ENCODE results near the gene SEC11A.
"Not testable (repeated sequence)": the region's sequence is repeated elsewhere in the genome, so short reads cannot be mapped to it uniquely, and the experiment has no call there.

Gene SEC11A

DNA sequence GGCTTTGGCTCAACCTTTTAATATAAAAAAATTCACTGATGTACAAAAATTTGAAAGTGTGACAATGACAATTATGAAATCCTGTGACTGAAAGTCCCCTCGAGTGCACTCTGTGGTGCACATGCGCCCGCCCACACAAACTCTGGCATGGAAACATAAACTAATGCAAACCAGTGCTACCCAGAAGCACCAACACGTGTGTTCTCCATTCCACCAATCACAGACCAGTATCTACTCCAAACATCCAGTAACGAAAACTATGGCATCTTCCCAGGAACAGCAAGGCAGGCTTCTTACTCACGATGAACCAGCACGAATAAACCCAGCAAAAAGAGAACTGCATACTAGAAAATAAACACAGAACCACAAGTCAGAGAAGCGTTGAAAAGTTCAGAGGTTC, 46.2 kb downstream of the SEC11A start:
- DNase-seq, result peak in 1 of 3 donors; percentile 28

DNA sequence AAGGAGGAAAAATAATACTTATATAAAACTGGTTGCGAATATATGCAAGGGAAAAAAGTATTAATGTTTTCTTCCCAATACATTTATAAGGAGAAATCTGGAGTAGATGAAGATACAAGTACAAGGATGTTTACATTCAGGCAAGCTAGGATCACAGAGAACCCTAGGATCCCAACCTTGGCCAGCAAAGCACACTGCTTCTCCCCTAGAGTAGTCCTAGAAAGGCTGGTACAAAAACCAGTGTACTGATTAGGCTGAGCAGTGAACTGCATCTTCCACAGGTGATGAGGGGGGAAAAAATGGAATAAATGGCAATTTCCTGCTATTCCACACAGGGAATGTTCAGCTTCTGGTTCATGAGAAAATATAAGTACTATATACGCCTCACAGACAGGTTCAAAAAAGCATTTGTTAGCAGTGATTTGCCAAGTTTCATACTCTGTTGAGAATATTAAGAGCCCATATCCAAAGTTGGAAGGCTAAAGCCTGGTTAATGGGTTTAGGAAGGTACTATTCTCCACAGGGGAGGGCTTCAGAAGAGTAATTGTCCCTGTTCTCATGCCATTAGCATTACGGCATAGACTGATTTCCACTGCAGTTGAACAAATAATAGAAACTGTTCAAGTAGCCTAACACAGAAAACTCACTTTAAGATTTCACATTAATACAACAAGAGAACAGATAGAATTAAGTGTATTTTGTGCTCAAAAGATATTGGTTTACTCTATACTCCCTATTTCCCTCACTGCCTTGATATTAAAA, 47.5 kb downstream of the SEC11A start:
- no peak for DNase-seq

DNA sequence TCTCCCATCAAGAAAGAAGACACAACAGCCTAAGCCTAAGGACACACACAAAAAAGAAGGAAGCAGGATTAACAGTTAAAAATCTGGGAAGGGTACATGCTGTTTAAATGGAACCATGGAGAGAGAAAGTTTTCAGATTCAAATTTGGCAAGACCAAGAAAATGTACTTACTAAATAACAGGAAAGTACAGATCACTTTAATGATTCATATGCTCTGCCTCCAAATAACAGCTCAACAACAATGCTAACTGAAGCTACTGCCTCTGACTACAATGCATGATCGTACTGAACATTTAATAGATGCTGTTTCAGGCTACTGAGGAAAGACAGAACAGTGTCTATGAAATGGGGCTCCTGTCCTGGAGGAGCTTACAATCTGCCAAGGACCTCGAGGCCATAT, 49.6 kb downstream of the SEC11A start:
- no peak for DNase-seq

DNA sequence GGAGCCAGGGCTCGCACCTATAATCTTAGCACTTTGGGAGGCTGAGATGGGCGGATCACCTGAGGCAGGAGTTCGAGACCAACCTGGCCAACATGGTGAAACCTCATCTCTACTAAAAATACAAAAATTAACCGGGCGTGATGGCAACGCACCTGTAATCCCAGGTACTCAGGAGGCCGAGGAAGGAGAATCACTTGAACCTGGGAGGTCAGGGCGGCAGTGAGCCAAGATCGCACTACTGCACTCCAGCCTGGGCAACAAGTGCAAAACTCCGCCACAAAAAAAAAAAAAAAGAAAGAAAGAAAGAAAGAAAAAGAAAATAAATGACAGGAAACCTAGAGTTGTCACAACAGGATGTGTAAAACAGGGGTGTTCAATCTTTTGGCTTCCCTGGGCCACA, 54.9 kb downstream of the SEC11A start:
- DNase-seq, result no peak

DNA sequence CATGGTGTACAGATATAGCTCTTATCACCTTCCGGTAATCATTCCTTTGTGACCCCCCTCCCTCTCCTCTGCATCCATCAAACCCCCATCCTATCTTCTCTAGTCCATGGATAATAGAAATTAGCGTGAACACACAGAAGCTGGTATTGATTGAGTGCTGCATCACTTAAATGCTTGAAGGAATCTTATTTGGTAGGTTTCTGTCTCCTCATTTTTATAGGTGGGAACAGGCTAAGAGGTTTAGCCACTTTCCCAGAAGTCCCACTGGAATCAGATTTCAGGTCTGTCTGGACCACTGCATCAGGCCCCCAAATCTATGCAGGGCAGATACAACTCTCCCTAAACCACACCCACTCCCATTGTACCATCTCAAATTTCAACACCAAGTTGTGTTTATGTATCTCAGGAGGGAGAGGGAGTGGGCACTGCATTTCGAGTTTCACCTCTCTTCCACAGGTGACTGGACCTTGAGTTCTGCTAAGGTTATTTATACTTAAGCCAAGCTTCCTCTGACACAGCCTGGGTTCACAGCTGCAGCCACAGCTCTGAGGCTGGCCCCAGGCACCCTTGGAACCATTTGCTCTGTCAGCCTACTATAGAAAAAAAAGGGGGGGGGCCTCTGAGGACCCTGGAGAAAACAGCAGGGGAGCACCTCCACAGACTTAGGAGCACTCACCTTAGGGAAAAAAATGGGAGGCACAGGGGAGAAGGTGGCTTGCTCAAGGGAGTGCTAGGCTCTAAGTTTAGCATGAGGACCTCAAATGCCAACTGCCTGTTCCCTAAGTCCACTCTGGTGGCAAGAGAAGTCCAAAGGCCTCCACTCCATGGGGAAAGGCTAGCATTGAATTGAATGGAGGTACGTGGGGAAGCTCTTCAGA, 55.8 kb downstream of the SEC11A start:
- DNase-seq, result no peak

DNA sequence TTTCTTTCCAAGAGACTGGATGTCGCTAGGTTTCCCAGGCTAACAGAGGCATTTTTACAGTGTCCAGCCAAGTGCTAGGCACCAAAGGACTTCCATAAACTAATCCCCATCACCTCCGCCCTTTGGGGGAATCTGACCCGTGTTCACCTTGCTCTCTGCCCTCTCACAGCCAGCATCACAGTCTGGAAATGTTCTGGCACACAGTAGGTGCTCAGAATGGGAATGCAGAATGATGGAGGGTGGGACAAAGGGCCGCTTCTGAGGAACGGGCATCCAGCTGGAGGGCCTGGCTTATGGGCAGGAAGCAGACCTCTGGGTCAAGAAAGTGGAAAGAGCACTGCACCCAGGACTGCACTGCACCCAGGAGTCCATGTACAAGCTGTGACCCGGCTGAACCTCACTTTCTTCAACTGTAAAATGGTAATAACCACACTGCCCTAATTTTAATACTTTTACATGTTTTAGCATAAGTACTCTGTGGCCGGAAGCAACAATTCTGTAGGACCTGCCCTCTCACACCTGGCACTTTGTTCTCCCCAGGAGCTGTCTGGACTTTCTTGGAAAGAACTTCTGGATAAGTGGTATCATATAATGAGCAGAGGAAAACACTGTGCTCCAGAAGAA, 57.0 kb downstream of the SEC11A start:
- no peak for DNase-seq

DNA sequence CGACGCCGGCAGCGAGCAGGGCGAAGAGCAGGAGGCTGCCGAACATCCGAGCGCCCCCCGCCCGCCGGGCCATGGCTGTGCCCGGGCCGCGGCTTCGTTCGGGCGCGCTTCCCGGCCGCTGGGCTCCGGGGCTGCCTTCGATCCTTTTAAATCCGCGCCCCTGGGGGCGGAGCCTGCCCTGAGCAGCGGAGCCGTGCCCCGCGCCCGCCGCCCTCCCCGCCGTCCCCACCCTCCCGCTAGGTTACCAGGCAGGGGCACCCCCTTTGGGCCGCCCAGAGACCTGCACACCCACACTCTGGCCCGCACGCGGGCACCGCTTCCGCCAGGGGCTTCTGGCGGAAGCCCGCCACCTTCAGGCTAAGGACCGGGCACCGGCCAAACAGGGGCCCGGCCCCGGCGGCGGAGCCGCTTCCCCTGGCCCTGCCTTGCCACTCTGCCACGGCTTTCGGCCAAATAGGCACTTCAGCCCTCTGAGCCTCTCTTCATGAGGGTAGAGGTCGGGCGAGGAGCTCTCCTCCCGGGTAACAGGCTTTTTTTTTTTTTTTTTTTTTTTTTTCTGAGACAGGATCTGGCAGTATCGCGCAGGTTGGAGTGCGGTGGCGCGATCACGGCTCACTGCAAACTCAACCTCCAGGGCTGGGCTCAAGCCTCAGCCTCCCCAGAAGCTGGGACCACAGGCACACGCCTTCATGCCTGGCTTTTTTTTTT, 57.7 kb downstream of the SEC11A start, which contains the start of gene NMB:
NMB (minus strand) TSS at position 120 of the 708 bp plus-strand sequence; CDS start at position 73, 47 bp downstream.
- DNase-seq, result peak; percentile 75 to 90 (median 83)

DNA sequence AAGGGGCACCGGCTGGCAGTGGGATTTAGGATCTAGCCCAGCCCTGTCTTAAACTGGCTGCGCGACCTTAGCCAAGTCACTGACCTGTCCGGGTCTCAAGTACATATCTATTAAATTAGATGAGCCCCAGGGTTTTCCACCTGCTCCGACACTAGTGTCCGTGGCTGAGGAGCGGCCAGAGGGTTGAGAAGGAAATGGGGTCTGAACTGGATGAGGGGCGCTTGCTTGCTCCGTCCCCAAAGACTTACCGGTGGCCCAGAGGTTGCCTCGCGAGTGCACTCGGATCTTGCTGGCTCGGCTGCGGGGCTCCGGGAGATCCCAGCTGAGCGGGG, 58.2 kb downstream of the SEC11A start:
- no peak for DNase-seq

DNA sequence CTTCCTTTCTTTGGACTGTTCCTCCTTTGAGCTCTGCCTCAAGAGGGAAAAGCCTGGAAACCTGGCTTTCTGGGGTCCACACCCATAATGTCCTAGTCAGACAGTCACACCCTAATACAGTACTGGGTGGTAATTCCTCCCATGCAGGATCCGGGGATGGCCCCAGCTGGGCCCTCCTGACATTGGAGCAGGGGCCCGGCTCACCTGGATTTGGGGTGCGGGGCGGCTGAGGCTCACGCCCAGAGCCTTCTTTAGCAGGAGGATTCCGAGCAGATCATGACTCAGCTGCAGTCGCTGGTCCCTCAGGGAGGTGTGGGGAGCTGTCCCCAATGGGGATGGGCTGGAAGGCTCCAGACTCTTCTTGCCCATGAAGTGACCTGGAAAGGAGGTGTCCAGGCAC, 59.0 kb downstream of the SEC11A start:
- no peak for DNase-seq

DNA sequence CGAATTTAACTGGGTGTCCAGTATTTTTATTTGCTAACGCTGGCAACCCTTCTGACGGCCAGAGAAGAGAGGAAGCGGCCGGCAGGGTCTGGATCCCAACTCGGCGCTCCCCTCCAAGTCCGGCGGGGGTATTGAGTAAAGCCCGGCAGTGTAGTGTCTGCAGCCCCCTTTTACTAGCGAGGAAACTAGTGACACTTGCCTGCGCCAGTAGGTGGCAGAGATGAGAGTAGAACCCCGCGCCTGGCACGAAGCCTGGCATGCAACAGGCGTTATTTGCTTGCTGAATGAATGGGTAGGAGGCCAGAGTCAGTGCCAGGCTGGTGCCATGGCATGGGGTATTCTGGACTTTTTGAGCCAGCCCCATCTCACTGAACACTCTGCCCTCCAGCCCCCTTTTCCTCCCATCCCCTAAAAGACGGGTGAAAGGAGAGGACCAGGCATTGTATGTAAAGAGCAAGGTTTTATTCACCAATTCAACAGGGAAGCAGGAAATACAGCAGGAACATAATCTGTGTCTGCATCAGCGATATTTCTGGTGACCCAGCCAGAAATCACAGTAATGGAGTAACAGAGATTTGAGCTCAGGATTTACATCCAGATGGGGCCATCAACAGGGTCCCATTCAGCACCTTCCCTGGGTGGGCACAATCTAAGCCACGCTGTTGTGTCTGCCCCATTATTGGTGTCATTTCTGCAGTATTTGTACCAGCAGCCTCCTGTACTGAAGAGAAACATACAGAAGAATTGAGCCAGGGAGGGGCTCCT, 61.1 kb downstream of the SEC11A start:
- DNase-seq, result peak; percentile 79 to 82 (median 80)

DNA sequence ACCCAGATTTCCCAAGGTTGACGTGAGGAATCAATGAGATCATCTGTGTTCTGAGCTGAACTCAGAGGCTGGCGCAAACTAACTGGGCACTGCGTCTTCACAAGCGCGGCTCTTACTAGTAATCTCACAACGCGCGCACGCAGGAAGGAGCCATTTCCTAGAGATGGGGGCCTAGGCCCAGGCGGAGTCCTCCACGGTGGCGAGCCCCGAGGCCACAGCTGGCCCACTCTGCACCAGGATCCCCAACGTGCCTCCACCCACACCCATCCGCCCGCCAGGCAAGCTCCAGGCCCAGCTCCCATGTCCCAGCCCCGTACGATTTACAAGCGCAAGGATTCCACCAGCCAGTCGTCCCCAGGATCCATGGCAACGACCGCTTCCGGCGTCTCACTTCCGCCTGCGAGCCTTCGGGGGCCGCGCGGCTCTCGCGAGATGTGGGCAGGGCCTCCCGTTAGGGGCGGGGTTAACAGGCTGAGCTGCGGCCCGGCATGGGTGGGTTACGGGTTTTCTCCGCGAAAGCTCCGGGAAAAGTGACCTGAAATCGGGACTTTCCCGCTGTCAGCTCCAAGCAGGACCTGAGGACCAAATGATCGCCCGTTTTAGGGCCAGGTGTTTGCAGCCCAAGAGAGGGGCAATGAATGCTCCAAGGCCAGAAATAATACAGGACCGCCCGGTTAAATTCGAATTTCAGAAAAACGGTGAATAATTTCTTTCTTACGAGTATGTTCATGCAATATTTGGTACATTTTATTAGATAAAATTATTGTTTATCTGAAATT, 61.8 kb downstream of the SEC11A start, which contains the start of gene WDR73:
WDR73 (minus strand) TSS at position 374 of the 779 bp plus-strand sequence; CDS start at position 365, 9 bp downstream.
- peak; percentile 96 to 98 (median 98) for DNase-seq

DNA sequence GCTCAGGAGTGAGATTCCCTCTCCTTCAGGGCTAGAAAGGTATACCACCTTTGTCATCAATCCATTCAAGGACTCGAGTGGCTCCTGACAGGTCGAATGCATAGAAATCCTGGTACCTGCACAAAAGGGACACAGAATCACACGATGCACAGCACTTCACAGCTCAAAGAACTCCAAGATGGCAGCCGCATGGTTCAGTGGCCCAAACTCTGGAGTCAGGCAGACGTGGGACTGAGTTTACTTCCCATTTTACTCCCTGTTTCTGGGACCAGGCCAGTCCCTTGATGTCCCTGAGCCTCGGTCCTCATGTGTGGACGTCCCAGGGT, 62.4 kb downstream of the SEC11A start:
- DNase-seq, result no peak

DNA sequence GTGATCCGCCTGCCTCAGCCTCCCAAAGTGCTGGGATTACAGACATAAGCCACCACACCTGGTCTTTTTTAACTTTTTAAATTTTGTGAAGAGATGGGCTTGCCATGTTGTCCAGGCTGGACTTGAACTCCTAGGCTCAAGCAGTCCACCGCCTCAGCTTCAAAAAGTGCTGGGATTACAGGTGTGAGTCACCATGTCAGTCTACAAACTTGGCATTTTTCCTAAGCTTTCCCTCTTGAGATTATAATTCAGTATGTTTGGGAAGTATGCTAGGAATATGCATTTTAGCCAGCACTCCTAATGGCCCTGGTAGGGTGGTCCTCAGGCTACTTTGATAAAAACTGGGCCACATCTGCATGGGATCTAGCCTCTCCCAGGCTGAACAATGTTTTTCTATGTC, 66.2 kb downstream of the SEC11A start:
- DNase-seq, result no peak

DNA sequence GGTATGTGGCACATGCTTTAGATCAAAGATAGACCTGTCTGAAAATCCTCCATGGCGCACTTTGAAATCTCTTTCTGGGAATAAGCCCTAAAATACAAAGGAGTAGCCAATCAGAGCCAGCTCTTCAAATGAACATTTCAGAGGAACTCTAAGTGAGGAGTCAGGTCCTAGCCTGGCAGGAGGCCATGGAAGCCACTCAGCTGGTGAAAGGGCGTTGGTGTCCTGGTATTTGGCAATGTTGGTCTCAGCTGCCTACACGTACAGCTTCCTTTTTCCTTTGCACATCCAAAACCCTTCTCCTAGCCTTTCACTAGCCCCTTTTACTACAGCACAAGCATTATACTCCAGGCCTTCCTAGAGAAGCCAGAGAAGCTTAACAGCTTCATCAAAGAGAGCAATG, 67.4 kb downstream of the SEC11A start:
- peak; percentile 70 to 79 (median 70) for DNase-seq

DNA sequence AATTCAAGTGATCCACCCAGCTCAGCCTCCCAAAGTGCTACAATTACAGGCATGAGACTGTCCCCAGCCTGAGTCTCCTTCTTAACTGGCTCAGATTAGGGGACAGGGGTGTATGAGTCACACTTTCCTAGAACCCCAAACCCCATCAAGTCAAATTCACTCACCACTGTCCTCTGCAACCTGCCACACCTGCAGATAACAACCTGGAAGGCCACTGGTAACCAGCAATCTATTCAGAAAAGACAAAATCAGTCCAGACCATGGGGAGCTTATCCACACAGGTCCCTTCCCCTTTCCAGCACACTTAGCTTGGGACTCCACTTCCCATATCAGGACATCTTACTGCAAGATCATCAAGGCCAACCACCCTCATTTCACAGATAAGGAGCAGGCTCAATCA, 68.2 kb downstream of the SEC11A start:
- no peak for DNase-seq

DNA sequence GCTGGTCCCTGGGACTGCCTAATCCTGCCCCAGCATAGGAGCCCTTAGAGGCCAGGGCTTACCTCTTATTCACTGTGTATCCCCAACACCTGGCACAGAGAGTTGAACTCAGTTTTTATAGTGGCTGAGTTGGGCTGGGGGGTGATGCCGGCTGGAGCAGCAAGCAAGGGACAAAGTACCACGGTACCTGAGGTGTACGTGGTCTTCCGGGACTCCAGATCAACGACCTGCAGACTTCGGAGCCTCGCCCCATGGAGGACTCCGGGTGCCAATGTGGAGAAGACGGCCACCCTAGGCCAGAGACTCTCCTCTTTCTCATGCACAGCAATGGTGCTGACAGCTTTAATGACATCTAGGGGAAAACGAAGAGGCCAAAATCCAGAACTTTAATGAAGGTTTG, 69.9 kb downstream of the SEC11A start:
- no peak for DNase-seq

DNA sequence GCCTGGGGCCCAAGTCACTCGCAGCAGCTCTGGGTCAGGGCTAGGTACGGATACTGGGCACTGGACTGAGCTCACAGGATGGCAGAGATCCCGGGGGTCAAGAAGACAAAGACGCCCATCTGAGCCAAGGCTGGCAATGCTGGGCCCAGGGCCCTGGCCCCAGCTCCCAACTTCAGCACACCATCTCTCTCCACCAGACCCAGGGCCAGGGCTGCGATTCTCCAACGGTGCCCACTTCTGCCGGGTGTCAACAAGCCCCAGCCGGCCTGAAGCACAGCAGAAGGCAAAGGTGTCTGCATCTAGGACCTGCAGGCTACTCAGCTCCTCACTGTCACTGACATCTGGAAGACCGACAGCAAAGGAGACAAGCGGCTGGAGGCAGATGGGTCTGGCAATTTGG, 70.4 kb downstream of the SEC11A start:
- no peak for DNase-seq

DNA sequence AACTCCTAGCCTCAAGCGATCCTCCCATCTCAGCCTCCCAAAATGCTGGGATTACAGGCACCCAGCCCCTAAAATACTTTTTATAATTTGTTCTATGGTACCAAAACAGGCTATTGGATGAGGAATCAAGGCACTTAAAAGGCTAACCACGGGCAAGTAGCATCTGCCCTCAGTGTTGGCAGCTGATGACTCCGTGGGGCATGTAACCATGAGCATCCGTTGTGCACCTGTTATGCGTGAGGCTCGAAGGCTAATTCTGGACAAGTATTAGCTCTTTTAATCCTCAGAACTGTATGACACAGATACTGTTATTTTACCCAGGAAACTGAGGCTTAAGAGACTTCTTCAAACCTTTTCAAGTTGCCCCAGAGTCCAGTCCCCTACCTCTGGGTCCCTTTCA, 72.1 kb downstream of the SEC11A start:
- DNase-seq, result no peak

DNA sequence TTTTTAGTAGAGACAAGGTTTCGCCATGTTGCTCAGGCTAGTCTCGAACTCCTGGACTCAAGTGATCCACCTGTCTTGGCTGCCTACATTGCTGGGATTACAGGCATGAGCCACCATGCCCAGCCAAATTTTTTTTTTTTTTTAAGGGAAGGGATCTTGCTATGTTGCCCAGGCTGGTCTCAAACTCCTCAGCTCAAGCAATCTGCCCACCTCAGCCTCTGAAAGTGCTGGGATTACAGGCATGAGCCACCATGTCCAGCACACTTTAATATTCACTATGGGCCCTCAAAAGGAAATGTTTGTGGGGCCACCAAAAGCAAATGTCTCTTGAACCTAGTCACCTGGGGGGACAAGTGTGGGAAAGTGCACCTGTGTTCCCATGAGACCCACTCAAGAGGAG, 73.3 kb downstream of the SEC11A start:
- DNase-seq, result not testable (repeated sequence)

DNA sequence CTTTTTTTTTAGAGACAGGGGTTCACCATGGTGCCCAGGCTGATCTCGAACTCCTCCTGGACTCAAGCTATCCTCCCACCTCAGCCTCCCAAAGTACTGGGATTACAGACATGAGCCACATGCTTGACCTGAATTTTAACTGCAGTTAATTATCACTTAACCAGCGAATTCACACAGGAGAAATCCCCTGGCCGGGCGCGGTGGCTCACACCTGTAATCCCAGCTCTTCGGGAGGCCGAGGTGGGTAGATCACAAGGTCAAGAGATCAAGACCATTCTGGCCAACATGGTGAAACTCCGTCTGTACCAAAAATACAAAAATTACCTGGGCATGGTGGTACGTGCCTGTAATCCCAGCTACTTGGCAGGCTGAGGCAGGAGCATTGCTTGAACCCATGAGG, 74.1 kb downstream of the SEC11A start:
- not testable (repeated sequence) for DNase-seq

DNA sequence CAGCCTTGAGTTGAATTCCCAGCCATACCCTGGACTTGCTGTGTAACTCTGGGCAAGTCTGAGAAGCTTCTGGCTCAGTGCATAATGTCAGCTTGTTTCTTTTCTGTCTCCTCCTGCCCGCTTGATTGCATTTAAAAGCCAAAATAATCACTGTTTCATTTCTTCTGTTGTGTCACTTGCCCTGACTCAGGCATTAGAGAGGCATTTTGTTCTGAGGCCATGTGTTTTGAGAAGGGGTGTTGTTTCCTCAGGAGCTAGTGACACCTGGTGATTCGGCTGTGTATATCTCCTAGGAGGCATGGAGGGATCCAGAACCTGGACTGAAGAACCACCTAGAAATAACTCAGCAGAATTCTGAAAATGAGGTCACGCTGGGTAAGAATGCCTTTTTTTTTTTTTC, 77.8 kb downstream of the SEC11A start:
- no peak for DNase-seq

All from suppressor macrophage treated with lipopolysaccharide for 1 hour (primary cell).